HT-29 (cell line): ENCODE data around the gene P2RY12. TPM values are rescaled to one million over a fixed set of nuclear protein-coding genes. Genes with fewer than 3 reads are reported as not detected.

Experiments
- DNase-seq: peaks from one replicate; pipeline ENCODE4 v3.0.0-alpha.2; 2015; ENCODE audit warnings: low spot score
- total RNA-seq: library from RNA; depleted of rRNA; stranded (reverse); fragments of >200 nt; shearing (Covaris generic); gene quantifications from 2 replicates; pipeline ENCODE4 v1.2.3, GENCODE V29; 2014

Gene P2RY12
- total RNA-seq, 1 experiment from 2014 or later: not detected

DNA sequence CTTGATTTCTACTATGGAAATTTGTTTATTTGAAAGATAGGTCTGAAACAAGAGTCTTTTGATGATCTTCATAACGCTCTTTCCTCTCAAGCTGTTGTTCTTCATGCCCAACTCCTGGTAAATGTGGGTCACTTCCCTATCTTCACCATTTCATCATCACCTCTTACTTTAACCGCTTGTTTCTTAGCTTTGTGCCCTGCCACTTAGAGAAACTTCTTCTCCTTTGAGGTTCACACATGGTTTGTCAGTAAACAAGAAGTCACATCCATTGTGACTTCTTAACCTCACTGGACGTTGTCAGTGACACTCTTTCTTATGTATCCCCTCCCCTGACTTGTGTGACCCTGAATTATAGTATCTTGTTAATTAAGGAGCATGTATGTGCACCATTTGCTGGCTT, 38.3 kb downstream of the P2RY12 start:
- DNase-seq: no peak

DNA sequence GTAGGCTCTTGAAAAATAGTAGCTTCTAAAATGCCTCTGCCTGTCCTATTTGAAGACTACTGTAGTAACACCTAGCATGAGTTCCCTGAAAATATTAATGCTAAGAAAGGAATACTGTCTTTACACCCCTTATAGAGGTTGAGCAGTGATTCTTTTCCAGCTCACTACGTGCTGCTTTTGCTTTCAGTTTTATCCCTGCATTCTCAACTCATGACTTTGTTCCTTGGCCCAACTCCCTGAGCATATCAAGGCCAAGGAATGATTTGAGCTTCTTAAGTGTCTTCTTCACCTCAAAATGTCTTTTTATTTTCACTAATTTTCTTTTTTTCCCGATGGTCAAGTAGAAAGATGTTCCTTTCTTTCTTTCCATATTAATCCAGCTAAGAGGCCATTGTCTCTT, 38.7 kb downstream of the P2RY12 start:
- no peak for DNase-seq

DNA sequence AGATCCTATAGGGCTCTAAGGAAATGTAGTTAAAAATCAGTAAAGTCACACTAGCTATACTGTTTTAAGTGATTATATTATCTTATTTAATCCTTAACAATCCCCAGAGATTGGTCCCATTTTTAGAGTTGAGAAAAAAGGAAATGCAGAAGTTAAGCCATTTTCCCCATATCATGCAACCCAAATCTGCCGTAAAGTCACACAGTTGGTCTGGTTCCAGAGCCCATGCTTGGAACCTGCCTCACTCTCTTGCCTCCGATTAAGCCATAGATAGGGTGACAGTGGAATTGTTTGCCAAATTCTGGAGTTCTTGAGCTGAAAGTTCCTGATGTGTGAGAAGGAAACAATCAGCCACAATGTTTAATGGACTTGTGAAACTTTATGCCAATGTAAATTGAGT, 52.9 kb downstream of the P2RY12 start:
- no peak for DNase-seq

DNA sequence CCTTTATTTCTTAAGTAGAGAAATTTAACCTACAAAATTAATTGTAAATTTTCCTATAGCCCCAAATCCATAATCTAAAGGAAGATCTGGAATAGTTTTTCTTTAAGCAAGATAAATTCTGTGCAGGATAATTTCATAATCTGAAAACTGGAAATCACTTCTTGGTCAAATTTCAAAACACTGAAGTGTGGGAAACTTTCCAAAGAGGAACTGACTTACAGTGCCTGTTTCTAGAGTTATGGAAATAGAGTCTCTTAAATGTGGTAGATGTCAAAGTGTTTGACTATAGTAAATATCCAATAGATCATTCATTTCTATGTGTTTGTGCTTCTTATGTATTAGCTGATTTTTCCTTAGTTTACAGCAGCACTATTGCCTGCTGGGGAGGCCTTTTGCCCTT, 53.7 kb downstream of the P2RY12 start:
- DNase-seq: no peak

DNA sequence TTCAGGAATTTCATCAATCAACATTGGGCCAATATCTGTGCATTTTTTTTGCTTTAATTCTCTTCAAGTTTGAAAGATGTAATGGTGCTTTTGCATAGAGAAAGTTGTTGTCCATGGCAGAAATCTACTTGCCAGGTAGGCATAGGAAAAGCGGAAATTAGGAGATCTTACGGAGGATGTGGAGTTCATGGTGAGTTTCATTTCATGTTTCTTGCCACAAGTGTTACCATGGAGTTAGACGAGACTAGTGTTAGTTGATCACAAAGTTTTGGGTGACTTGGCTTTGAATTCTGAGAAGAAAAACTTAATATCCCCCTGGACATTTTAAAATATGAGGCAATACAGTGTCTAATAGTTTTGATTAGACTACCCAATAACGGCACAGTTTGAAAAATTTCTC, 54.2 kb downstream of the P2RY12 start:
- DNase-seq: no peak

DNA sequence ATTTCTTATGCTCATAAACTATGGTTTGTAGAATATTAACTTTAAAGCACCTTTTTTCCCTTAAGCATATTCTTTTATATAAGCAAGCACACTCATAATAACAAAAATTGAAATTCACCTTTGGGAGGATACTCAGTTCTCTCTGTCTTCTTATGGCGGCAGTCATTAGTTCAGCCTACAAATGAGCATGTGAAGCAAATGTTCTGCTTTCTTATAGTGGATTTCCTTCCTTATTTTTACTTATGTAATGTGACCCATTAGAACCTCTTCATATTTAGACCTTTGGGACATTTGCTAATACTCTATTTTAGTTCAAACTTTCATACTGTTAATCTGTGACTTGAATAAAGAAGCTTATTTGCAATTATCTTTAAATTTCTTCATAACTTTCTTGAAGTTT, 55.2 kb downstream of the P2RY12 start, which contains the start of gene P2RY13:
Gene P2RY13 (minus strand): TSS at position 187 of the 400 bp plus-strand sequence. CDS start 21 bp downstream, at position 166.
- no peak for DNase-seq

DNA sequence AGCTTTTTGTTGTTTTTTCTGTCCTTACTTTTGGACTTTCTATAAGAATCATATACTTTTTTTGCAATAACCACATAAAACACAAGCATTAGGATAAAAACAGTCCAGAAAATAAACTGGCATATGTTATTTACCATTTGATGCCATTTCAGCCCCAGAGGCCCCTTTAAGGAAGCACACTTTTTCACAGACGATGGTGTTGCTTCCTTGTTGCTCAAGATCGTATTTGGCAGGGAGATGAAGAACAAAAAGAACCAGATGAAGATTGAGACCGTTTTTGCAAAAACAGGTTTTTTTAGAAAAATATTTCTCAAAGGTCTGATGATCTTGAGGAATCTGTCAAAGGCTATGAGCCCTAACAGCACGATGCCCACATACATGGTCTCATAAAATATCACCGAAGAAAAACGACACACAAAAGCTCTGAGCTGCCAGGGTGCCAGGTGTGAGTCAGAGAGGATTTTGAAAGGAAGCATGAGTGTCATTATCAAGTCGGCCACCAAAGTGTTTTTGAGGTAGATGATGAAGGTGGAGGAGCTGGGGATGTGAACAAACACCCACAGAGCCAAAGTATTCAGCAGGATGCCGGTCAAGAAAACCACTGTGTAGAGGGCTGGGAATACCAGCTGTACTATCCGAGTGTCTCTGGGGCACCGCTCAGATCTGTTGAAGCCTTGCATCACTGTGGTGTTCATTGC, 56.1 kb downstream of the P2RY12 start:
- DNase-seq: peak; percentile 38

DNA sequence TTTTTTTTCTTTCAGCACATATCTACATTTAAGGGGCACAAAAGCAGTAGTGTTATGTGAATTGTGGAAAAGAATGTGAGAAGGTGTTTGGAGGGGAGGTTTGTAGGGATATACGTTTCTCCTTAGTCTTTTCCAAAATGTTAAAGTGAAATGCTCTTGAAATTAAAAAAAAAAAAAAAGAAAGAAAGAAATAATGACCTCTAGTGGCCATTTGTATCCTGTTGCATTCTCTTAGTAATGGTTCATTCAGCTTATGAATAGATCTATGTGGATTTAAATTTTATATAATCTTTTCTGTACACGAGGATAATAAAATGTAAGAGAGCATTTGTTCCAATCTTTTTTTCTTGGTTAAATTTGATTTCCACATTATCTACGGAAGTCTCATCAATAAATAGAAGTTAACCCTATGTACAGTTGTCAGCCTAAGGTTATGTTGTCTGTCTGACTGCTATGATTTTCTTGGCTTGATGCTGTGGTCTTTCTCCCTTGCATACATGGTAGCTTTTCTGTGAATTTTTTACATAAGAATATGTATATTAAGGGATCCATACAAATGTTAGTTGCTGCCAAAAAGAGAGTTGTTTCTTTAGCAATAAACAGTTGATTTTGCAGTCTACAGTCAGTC, 56.9 kb downstream of the P2RY12 start:
- DNase-seq: peak; percentile 64

DNA sequence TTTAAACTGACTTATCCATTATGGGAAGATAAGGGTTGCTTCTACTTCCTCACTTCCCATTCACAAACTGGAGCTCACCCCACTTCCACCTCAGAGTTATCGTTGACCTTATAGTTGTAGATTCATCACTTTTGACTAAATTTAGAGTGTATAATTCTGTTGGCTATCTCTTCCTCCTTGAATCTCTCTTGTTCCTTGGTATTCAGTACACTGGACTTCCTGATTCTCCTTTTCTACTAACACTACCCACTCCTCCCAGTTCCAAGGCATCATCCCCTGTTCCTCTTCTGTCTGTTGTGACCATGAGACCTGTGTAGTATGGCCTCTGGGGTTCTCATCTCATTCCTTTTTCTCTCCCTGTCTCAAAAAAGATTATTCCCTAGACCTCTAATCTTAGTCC, 62.0 kb downstream of the P2RY12 start:
- DNase-seq: no peak

DNA sequence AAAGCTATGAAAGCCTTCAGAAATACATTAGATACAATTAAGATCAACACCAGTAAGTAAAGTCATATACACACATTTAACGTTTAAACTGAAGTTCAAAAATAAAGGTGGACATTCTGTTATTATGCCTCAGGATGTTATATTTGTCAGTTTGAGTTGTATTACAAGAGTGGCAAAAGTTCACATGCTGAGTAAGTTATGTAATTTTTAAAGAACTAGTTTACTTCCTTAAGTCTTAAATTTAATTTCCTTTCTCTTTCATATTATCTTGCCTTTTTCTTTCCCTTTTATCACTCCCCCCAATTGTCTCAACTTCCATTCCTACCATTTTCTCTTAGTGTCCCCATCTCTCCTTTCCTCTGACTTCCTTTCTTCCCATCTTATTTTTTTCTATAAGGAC, 63.0 kb downstream of the P2RY12 start:
- DNase-seq: no peak

DNA sequence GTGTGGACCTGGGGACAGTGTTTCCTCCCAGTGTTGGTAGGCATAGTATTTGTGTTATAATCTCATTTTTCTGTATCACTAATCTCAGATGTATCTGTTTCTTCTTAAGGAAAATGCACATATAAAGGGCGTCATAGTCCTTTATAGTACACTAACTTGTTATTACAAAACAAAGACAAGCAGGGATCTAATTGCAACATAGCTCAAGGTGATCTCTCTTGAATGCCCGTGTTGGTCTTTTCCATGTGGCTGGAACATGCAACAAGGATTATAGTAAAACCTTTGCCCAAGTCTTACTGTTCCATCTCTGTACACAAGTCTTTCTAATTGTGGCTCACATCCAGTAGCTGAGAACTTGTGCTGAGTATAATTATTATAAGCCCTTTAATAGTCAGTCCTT, 64.4 kb downstream of the P2RY12 start:
- DNase-seq: no peak

DNA sequence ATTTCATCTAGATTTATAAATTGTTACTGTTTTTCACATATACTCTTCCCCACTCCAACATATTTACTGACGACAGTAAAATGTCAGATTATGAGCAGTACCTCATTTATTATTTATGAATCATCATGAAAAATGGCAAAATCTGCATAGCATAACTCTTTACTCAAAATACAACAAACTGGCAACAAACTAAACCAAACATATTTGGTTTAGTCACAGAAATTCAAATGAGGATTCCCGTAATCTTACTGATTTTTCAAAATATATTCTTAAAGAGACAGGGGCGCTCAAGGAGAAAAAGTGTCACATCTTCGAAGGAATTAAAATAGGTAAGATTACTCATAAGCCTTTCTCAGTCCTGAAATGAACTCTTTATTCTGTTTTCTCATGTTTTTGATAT, 64.9 kb downstream of the P2RY12 start:
- DNase-seq: no peak

DNA sequence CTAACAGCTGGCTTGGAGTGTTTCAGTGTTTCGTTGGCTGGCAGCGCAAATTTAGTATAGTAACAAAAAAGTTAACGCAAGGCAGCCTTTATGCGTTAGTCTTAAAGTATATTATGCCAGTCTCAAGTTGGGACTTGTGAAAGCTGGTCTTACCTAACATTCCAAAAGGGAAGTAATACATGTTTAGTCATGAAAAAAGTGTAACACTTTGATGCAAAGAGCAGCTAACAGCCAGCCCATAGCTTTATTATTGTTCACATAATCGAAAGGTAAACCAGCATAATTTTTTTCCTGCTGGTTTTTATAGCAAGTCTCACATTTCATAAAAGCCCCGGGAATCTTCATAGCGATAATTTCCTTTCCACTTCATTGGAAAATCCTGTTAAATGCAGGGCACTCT, 65.6 kb downstream of the P2RY12 start:
- DNase-seq: no peak

DNA sequence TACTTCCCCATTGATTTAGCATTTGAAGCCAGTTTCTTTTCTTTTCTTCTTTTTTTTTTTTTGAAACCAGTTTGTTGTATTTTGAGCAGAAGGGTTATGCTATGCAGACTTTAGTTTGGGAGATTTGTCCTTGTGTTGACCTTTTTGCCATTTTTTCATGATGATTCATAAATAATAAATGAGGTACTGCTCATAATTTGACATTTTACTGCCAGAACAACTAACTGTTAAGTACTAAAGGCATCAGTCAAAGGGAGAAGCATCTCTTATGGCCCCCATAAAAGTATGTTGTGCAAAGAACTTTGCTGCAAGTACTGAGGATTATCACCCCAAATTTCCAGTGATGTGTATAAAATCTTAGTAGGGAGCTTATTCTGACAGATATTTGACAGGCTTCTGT, 66.2 kb downstream of the P2RY12 start:
- no peak for DNase-seq

DNA sequence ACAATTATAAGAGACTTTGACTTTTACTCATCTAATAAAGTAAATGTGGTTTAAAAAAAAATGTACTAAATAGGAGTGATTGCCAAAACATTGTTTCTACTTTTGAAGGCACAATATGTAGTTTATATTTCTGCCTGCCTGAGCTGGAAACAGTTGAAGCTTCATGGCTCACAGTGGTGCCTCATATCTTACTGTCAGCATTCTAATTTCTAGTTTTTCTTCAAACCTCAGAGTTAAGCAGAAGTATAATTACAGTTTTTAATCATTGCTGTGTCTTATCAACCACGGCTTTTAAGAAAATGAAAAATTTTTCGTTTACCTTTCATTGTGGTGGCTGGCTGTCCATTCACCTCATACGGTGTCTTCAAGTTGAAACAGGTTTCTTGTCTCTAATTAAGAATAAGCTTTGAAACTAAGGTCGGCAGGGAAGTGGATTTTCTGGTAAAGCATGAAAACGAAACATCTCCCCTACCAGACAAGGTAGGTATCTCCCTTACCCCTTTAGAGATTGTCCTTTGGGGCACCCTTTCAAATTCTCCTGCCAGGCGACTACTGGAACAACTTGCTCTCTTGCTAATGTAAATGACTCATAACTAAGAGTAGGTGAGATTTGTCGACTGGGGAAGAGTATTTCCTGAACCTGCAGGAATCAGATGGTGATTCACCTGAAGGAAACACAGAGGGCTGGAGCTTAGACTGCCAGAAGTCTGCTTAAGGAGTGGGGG, 68.1 kb downstream of the P2RY12 start, which contains the start of gene GPR87:
Gene GPR87 (minus strand): TSS at position 554 of the 725 bp plus-strand sequence. CDS start 16,720 bp downstream, outside the sequence.
- peak; percentile 84 for DNase-seq

DNA sequence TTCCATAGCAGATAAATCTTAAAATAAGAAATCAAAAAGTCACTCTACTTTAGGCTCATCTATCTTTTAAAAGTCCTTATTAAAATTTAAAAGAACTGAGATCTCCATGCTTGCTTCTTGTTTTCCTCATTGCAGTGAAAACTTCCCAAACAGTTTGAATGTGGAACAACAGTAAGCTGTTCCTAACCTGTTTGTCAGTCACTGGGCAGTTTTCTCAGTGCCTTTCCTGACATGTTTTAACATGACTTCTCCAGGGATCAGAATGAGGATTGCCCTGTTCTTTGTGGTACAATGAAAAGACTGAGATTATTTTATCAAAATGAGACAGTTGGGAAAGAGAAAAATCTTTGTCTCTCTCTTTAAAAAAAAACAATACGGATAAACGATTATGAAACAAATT, 68.7 kb downstream of the P2RY12 start:
- peak; percentile 55 for DNase-seq

DNA sequence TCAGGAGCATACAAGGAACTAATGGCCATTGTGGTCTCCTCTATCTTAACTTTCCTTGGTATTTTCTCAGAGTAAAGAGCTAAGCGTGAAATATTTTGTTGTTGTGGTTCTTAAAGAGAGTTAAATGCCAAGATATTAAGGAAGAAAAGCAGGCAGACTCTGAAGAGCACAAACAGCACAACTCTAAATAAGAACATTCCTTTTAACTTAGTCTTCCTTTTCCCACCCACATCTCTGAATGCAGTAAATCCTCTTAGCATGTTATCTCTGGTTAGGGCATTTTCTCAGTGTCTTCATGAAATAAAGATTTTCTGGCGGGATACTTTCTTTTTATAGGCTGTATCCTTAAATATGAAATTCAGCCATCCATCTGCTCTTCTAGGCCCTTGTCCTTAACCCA, 69.4 kb downstream of the P2RY12 start:
- peak; percentile 51 for DNase-seq

DNA sequence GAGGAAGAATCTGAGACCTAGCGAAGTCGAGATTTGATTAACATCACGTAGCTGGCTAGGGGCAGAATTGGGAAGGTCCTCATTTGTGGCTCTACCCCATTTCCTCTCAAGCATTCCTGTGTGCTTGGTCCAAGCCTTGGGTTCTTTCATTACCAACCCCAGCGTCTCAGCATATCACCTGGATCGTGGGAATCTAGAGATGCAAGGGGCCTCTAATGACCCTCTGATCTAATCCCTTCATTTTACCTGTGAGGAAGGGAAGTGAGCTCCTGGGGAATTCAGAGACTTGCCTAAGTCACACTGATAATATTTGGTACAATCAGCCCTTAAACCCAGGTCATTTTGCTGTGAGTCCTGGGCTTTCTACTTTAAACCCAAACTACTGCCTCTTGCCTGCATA, 70.0 kb downstream of the P2RY12 start:
- no peak for DNase-seq

DNA sequence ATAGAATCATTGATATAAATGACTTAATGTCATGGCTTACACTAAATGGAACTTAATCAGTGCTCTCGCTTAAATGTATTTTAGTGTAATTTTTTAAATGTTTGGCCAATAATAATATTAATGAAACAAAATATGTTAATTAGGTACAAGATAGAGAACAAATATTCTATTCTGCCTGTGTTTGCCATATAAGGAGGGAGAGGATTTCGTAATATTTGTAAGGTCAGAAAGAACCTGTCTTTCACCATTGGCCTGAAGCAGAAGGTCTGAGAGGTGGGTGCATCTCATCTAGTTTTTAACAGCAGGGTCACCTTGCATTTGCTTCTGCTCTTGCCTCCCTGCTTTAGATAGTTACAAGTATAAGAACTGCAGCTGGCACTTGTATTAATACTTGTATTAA, 70.4 kb downstream of the P2RY12 start:
- DNase-seq: no peak

DNA sequence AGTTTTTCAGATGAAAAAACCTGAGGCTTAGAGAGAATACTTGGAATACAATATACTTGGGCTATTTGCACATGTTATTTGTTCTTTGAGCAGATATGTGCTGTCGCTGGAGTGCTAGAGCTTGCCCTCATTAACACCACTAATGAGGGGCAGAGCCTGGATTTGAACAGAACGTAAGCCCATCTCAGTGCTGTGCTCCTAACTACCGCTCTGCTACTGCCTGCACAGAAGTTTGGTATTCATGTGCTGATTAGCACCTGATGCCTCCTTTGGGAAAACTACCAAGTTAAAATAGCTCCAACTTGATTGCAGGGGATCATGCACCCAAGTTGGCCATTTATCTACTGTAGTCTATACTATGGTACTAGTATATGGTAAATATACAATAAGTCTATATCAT, 71.6 kb downstream of the P2RY12 start:
- no peak for DNase-seq

DNA sequence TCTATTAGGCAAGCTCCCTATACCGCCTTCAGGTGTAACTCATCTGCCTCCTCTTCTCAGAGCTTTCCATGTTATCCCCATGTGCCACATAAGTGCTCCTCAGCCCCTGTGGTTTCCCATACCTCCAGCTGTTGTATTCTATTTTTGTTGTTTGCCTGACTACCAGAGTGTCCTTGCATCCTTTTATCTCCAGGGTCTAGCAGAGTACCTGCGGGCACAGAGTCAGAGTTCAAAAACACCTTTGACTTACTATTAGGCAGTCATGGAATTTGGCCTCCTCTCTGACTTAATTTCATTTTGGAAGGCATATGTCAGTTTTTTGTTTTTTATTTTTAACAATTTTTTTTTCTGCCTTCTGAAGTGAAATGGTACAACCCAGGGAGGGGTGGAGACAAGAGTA, 75.0 kb downstream of the P2RY12 start:
- no peak for DNase-seq

DNA sequence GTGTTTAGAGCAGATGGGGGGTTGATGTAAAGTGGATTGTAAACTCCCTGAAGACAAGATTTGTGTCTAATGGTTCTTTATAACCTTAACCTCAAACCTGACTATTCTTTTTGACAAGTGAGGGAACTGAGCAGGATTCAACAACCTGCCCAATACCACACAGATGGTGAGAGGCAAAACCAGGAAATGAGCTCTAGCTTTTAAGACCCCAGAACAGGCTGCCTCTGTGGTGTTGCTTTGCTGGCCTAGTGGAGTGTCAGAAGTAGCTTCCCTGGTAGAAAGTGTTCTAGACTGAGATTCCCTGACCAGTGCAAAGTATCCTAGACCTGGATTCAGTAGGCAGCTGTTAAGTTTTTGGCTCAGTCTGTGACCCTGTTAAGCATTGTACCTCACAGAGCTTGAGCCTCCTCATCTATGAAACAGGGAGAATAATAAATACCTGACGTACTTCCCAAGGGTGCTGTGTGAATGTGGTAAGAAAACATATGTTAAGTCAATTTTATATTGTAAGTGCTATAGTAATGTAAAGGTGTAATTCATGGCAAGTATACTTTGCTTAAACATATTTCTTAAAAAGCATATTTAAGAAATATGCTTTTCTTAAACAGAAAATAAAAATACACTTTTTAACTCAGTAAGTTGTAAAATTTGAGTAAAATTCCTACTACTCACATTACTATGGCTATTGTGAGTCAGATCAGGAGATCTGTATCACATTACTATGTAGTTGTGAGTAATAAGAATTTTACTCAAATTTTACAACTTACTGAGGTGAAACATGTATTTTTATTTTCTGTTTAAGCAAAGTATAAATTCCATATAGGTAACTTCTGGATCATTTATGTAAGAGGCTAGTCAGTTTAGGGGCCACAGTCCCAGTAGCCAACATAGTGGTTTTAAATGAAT, 76.7 kb downstream of the P2RY12 start:
- no peak for DNase-seq
